ENCODE measurements around the gene ATP5F1E.
"Not testable (repeated sequence)": the region's sequence is repeated elsewhere in the genome, so short reads cannot be mapped to it uniquely, and the experiment has no call there.

The ATP5F1E gene

GRCh38 chr20:59044295-59044694 is 12.2 kb upstream of the ATP5F1E start:
- DNase-seq (ENCODE audit: extremely low spot score, insufficient read length, low read depth) (no peak), FAIRE-seq (no peak)

DNA sequence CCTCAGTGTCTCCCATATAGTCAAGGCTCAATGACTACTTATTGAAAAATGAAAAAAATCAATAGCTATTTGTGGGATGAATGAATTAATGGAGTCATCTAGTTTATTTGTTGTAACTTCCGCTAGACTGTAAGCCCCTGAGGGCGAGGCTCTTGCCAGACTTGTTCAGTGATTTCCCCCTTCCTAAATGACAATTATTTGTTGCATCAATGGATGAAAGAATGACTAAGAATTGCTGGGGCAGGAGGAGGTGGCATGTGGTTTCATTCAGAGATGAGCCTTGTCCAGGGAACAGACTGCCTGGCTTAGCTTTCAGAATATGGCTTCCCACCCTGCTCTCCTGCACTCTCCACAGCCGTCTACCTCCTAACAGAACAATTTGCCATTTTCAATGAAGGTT is 11.6 kb upstream of the ATP5F1E start:
- FAIRE-seq: no peak

GRCh38 chr20:59042796-59043631 is 10.9 kb upstream of the ATP5F1E start:
- FAIRE-seq: peak; percentile 73

More for the DNA sequence above, 11.6 kb upstream of the ATP5F1E start:
- DNase-seq (ENCODE audit: extremely low spot score, insufficient read length, low read depth): no peak

GRCh38 chr20:59042151-59042795 is 10.1 kb upstream of the ATP5F1E start, which contains the start of gene PRELID3B:
Gene PRELID3B (minus strand): TSS chr20:59042786. CDS start chr20:59042730, 56 bp downstream.
- no peak for DNase-seq (ENCODE audit: extremely low spot score, insufficient read length, low read depth)
- no peak for FAIRE-seq

More at GRCh38 chr20:59042796-59043631, 10.9 kb upstream of the ATP5F1E start:
- DNase-seq (ENCODE audit: extremely low spot score, insufficient read length, low read depth): peak; percentile 98

- FAIRE-seq; DNase-seq (ENCODE audit: extremely low spot score, insufficient read length, low read depth): not testable (repeated sequence)
Measured at GRCh38 chr20:59041487-59041886, 9.4 kb upstream of the ATP5F1E start.

GRCh38 chr20:59040667-59041066 is 8.5 kb upstream of the ATP5F1E start:
- FAIRE-seq (no peak), DNase-seq (ENCODE audit: extremely low spot score, insufficient read length, low read depth) (no peak)

DNA sequence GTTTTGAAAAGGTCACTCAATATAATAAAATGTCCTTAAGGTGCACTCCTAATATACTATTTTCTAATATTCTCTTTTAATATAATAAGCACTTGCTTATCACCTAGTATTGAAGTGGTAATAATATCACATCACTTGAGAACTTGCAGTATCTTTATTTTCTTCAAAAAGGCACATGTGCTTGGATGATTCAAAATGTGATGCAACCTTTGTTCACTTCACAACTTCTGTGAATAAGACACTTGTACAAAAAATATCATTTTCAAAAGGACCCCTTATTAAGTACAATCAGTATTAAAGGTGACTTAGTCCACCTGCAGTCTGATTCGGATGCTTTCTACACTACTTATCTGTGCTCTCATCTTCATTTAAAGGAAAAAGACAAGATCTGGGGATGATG is 7.1 kb upstream of the ATP5F1E start:
- no peak for FAIRE-seq
- no peak for DNase-seq (ENCODE audit: extremely low spot score, insufficient read length, low read depth)

DNA sequence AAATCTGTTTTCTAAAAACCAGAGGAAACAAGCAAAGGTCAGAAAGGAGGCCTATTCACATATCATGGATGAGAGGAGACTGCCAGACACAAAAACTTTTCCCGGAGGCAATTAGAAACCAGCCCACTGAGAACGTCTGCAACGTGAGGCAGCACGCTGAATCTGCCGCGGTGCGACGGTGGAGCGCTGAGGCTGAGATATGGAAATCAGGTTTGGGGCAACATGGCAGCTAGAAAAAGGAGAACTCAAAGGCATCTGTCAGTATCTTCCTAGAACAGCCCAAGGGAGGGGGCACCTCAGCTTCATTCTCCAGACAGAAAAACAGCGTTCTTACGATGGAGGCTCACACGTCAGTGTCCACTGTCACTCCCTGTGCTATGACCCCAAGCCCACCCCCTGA is 5.3 kb upstream of the ATP5F1E start:
- FAIRE-seq: no peak
- DNase-seq (ENCODE audit: extremely low spot score, insufficient read length, low read depth): no peak

- DNase-seq (ENCODE audit: extremely low spot score, insufficient read length, low read depth) (no peak), FAIRE-seq (no peak)
Measured at GRCh38 chr20:59035381-59035780, 3.2 kb upstream of the ATP5F1E start.

GRCh38 chr20:59033616-59034165 is 1.6 kb upstream of the ATP5F1E start:
- no peak for DNase-seq (ENCODE audit: extremely low spot score, insufficient read length, low read depth)
- no peak for FAIRE-seq

DNA sequence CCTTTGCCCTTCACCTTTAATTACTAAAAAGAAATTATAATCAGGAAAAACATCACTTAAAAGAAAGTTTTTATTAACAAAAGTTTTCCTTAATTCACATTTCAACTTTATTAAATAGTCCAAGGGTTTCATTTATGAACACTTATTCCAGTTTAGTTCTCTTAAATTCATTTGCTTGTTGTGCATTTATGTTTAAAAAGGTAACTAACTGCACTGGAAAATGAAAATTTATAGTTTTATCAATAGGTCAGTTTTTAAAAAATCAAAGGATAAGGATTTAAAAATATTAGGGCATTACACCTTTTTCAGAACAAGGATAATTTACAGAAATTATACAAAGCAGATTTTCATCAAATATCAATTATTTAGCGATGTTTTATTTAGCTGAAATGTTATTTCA is 958 bp upstream of the ATP5F1E start:
- DNase-seq (ENCODE audit: extremely low spot score, insufficient read length, low read depth) (no peak), FAIRE-seq (no peak)

GRCh38 chr20:59032713-59033059 is 551 bp upstream of the ATP5F1E start:
- FAIRE-seq (no peak), DNase-seq (ENCODE audit: extremely low spot score, insufficient read length, low read depth) (no peak)

DNA sequence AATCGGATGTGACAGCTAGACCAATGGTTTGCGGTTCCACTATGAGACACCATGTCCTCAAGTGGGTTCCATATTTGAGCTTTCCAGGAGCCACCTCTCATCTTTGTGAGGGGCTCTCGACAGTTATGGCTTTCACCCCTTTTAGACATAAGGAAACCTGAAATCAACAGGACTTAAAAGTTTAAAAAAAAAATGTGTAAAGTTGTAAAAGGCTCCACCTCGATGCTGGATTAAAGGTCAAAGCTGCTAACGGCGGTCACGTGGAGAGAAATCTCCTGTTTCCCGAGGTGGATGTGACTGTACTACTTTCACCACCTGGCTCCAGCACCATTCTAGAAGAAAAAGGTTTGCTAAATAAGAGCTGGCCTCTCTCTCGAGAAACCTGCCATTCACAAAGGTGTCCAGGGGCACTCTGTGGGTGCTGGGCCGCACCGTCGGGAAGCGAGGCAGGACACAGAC is 542 bp downstream of the ATP5F1E start:
- FAIRE-seq: no peak
- DNase-seq (ENCODE audit: extremely low spot score, insufficient read length, low read depth): no peak

DNA sequence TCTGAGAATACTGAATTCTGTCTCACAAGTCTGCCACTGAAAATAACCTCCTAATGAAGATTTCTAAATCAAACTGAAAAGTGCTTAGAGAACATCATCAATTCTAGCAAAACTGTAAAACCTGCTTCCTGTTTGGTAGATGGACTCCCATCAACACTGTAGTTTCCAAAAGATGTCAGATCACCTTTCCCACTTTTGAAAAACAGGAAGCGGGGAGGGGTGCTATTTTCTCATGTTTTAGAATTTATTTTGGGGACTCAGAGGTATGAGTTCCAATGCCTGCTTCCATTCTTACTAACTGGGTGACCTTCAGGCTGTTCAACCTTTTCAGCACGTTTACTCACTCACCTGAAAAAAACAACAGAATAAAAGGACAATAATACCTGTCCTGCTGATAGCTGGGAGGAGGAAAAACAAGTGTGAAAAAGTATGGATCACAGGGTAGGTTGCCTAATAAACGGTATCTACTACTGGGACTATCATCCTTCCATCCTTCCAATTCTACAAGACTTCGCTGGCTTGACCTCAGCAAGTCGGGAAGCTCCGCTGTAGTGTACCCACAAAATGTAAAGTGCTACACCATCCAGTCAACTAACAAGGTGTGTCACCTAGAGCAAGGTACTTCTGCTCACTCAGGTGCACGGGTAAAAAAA is 1.1 kb downstream of the ATP5F1E start:
- DNase-seq (ENCODE audit: extremely low spot score, insufficient read length, low read depth): no peak
- FAIRE-seq: peak; percentile 53

DNA sequence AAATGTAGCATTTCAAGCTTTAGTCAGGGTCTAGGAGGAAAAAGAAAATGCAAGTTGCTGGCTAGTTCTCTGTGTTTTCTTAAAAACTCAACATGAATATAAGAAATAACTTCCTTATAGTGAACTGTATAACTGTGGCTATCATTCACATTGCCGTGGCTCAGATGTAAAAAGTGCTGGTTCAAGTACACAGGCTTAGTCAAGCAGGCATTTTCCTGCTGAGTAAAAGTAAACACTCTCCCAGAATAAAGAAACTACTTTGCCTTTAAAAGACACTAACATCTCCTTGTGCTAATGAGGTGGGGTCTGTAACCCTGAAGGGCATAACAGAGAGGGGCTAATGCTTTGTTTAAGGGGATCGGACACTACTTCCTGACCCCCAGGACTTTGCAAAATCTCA is 3.3 kb downstream of the ATP5F1E start:
- FAIRE-seq: no peak
- DNase-seq (ENCODE audit: extremely low spot score, insufficient read length, low read depth): no peak

- DNase-seq (ENCODE audit: extremely low spot score, insufficient read length, low read depth) (no peak), FAIRE-seq (no peak)
Measured at GRCh38 chr20:59027741-59028320, 4.3 kb downstream of the ATP5F1E start.

DNA sequence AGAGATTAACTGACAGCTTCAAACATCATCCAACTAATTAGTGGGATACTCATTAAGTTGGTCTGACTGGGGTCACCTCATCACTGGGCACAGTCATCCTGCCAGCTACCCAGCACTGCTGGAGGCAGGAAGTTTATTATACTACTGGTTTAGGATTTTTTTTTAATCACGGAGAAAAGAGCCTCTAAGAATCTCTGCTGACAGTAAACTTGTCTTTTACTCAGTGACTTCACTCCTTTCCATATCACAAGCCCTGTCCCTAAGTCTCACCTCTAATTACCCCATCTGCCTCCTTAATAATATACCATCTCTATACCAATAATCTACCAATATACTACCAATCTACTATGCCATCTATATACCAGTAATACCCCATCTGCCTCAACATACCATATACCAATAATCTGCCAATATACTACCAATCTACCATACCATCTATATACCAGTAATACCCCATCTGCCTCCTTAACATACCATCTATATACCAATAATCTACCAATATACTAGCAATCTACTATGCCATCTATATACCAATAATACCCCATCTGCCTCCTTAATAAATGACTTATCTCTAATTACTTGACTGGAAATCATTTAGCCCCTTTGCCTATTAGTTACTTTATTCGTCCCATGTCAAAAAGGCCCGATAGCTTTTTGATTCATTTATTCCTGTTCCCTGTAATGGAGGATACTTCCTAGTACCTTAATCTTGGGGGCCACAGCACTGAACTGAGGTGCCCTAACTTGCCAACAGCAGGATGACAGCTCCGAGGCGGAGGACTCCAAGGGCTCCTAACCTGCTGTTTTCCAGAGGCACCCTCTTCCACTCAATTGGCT is 5.0 kb downstream of the ATP5F1E start:
- DNase-seq (ENCODE audit: extremely low spot score, insufficient read length, low read depth) (no peak), FAIRE-seq (no peak)

- DNase-seq (ENCODE audit: extremely low spot score, insufficient read length, low read depth) (no peak), FAIRE-seq (no peak)
Measured at GRCh38 chr20:59025511-59025910, 6.6 kb downstream of the ATP5F1E start.

GRCh38 chr20:59025086-59025485 is 7.0 kb downstream of the ATP5F1E start:
- DNase-seq (ENCODE audit: extremely low spot score, insufficient read length, low read depth) (no peak), FAIRE-seq (no peak)
